GM21381 (cell line): ENCODE data around the gene EGF.
A peak's percentile ranks its signal among the peaks of the same experiment; 100 is the strongest.
"Not testable (repeated sequence)": the region's sequence is repeated elsewhere in the genome, so short reads cannot be mapped to it uniquely, and the experiment has no call there.

Source experiments
- ATAC-seq: cut with Tn5 transposase; IDR thresholded peaks from one replicate; pipeline ENCODE4 v1.9.1; 2021; ENCODE audit warnings: mild to moderate bottlenecking, moderate library complexity; ENCODE audit not compliant: unreplicated experiment

EGF gene

DNA sequence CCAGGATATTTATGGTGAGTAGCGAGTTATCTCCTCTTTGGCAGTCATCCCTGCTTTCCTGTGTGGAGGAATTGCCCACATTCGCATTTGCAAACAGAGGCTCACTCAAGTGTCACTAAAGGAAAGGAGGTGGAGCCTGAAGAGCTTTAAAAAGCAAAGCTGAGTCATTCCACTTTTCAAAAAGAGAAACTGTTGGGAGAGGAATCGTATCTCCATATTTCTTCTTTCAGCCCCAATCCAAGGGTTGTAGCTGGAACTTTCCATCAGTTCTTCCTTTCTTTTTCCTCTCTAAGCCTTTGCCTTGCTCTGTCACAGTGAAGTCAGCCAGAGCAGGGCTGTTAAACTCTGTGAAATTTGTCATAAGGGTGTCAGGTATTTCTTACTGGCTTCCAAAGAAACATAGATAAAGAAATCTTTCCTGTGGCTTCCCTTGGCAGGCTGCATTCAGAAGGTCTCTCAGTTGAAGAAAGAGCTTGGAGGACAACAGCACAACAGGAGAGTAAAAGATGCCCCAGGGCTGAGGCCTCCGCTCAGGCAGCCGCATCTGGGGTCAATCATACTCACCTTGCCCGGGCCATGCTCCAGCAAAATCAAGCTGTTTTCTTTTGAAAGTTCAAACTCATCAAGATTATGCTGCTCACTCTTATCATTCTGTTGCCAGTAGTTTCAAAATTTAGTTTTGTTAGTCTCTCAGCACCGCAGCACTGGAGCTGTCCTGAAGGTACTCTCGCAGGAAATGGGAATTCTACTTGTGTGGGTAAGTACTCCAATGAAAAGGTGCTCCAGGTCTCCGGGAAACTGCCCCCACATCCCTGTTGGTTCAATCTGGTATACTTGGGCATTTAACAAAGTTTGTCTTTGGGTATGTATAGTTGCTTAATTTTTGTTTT is at the start of gene EGF:
TSS of gene EGF (plus strand) at position 178 of the 890 bp plus-strand sequence. CDS start at position 631, 453 bp downstream.
- no peak for ATAC-seq

DNA sequence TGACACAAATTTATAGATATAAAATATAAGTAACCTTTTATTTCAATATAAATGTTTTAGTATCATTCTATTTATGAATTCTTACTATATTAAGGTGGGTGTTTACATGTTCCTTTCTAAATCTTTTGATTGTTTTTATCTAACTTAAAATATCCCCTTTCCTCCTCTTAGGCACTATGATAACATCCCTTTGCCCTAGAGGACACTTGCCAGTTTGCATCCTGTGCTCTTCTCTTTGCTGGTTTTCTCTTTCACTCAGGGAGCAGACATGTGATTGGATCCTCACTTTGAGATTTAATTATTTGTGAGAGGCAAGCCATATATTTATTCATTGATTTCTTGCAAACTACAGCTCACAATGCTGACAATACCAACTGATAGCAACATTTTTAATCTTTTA is 48.5 kb upstream of the EGF start:
- no peak for ATAC-seq

DNA sequence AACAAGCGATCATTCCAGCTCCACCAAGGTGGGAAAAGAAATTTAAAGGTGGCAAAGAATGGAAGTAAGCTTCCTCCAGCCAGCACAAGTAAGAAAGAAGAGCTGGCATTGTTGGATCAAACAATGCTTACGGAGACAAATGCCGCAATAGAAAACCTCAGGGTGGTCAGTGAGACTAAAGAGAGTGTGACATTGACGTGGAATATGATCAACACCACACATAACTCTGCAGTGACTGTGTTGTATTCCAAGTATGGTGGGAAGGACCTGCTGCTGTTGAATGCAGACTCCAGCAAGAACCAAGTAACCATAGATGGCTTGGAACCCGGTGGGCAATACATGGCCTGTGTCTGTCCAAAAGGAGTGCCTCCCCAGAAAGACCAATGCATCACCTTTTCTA is 42.6 kb upstream of the EGF start:
- no peak for ATAC-seq

DNA sequence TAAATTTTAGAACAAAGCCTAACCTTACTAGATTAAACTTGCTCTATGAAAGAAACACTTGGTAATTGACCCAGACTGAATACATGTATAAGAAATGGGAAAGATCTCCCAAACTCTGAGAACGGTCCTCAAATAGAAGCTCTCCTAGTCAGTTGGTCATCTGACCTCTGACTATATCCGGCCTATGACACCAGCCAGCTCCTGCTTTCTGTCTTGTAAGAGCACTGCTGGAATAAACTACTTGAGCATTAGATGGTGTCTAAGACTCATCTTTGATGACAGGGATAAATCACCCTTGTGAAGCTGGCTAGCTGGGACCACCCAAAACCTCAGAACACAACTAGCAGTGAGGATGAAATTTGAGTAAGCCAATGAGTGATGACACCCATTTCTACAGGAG is 40.6 kb upstream of the EGF start:
- no peak for ATAC-seq

DNA sequence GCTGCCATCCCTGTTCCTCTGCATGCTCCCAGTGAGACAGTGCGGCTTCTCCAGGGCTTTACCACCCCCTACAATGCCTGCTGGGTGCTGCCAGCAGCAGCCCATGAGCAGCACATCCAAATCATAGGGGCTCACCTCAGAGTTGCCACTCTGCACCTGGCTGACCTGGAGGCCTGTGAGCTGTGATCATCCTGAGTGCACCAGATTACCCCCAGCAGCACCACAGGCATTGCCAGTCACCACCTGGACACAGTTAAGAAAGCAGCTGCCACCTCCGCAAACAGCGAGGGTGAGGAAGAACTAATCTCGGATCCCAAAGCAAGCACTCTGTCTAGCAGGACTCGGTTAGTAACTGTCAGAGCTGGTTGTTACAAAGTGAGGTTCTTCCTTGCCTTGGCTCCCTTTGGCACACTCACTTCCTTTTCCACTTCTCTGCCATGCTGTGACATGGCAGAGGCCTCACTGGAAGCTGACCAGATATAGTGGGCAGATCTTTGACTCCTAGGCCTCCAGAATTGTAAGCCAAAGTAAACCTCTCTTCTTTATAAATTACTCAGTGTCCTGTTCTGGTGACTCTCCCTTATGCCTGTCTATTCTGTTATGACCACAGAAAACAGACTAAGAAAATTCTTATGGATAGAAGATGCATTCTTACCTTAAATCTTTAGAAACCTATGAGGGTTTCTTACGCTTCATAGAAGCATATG is 39.6 kb upstream of the EGF start:
- ATAC-seq: no peak

DNA sequence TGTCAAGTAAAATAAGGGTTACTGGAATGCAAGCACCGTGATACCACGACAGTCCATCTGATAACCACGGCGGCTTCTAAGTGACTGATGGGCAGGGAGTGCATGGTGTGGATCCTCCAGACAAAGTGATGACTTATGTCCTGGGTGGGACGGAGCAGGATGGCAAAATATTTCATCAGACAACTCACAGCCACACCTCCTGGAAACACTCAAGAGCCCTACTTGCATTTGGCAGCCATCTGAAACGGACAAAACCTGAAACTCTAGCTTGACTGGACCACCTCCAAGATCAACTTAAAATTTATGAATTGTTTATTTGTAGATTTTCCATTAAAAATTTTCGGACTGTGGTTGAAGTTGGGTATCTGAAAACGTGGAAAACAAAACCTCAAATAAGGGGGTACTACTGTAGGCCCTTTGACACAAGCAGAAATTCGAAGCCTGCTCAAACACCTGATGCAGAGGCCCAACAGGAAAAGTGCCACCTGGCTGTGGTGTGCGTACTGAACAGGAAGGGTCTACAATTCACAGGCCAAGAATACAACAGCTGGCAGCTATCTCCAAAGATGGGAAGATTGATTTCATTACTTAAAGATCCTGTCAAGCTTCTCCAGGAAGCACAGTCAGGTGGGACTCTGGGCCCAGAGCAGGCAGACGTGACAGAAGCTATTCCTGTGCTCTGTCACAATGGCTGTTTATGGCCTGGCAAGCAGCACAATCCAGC is 38.7 kb upstream of the EGF start:
- no peak for ATAC-seq

DNA sequence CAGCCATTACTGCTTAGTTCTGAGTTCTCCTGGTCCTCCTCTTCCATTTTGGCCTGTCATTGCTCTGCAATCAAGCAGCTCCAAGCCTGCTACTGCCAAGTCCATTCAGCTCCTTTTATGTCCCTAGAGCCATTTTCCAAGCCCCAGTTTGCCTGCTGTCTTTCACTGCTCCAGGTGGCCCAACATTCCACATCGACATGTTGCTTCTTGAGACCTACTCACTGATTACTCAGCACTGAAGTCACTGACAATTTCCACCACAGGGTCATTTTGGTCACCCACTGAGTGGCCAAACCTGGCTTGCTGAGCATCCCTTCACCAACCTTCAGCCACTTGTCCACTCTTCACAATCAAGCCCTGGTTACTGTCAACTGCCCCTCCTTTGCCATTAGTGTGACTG is 37.6 kb upstream of the EGF start:
- no peak for ATAC-seq

DNA sequence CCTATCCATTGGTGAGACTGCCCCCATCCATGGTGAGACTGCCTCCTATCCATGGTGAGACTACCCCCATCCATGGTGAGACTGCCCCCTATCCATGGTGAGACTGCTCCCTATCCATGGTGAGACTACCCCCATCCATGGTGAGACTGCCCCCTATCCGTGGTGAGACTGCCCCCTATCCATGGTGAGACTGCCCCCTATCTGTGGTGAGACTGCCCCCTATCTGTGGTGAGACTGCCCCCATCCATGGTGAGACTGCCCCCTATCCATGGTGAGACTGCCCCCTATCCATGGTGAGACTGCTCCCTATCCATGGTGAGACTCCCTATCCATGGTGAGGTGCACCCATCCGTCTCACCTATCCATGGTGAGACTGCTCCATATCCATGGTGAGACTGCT is 37.1 kb upstream of the EGF start:
- ATAC-seq: not testable (repeated sequence)

DNA sequence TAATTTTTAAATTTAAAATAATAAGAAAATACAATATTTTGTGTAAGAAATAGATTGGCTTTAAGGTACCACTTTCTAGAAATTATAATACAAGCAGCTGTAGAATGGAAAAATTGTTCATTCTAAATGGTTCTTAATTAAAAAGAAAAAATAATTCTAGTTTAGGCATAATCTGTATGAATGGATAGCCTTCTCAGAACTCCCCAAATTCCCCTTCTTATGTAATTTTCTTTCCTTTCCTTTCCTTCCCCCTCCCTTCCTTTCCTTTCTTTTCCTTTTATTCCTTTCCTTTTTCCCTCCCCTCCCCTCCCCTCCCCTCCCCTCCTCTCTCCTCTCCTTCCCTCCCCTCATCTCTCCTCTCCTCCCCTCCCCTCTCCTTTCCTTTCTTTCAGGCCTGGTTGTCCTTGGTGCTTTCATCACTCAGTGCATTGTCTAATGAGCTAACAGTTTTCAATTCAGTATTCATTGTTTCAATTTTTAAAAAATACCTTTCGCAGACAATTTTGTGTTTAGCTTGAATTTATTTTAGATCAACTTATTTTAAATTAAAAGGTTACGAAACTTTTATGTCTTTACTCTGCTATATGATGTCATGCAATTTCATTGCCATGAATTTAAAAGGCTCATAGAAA is 35.9 kb upstream of the EGF start:
- ATAC-seq: no peak

DNA sequence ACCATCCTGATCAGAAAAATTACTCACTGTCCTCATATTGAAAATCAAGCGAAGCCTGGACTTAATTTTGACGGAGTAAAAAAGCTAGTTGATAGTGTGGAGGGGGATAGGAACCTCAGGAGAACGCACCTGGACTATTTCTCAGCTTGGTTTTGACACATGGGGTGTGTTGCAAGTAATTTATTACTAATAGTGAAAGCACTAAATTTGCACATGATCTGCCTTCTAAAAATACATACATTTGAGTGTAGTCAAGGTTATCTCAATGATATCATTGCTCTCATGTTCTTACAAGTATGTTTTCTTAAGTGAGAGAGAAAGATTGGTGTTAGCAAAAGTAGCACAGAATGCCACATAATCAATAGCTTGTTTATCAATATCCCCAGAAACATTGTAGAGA is 35.3 kb upstream of the EGF start:
- peak; percentile 77 for ATAC-seq

DNA sequence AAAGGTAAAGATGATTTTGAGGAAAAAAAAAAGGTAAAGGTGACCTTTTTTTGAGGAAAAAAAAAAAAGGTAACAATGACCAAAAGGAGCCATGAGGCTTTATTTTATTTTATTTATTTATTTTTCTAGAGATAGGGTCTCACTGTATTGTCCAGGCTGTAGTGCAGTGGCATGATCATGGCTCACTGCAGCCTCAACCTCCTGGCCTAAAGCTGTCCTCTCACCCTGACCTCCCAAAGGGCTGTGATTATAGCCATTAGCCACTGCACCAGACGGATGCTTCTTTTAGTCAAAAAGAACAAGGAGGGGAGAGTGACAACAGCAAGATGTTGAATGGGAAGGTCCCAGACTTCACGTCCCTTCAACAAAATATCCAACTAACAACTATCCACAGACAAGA is 34.3 kb upstream of the EGF start:
- no peak for ATAC-seq

DNA sequence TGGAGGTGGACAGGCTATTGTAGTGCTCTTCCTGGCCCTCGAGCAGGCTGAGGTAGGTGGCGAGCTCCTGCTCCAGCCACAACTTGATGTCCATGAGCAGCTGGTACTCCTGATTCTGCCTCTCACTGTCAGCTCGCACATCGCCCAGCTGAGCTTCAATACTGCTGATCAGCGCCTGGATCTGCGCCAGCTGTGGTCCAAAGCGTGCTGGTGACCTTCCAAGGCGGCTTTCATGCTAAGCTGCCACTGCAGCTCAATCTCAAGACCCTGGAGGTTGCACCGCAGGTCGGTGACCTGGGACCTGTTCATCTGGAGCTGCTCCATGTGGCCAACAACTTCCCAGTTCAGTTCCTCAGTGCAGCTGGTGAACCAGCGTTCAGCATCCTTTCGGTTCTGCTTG is 33.6 kb upstream of the EGF start:
- ATAC-seq: no peak

DNA sequence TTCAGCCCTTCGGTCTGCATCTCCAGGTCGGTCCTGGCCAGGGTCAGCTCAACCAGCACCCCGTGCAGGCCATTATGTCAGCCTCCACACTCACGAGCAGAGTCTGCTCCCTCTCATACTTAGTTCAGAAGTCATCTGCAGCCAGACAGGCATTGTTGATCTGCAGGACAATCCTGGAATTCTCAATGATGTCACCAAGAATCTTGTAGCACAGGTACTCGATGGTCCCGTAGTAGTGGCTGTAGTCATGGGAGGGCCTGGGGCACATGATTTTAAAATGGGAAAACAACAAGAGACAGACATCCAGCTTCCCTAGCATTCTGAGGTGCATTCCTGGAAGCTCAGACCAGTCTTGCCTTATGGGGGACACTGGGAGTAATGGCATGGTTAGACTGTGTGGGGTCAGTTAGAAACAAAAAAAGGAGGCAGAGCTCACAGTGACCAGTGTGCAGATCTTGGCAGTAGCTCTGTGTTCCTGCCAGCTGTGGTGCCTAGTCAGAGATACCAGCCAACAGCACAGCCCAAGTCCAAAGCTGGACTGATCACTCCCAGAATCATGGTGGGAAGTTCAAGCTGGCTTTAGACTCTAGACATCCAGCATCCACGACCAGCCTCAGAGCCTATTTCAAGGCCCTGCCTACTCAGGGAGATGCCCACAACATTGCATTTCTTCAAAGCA is 32.9 kb upstream of the EGF start:
- no peak for ATAC-seq

DNA sequence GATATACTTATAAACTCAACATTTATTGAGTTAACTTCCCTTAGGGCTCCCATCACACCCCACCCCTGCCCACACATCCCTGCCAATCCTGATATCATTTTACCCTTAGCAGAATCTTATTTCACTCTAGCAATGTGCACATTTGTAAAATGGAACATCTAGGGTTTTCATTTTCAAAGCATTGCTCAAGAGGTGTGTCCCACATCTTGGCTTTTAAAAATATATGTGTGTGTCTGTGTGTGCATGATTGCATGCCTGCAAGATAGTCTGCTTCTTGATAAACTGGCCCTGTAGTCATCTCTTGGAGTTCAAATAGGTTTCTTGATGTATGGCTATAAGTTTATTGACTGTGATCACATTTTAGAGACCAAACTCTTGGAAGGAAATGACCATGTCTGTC is 26.4 kb upstream of the EGF start:
- no peak for ATAC-seq

DNA sequence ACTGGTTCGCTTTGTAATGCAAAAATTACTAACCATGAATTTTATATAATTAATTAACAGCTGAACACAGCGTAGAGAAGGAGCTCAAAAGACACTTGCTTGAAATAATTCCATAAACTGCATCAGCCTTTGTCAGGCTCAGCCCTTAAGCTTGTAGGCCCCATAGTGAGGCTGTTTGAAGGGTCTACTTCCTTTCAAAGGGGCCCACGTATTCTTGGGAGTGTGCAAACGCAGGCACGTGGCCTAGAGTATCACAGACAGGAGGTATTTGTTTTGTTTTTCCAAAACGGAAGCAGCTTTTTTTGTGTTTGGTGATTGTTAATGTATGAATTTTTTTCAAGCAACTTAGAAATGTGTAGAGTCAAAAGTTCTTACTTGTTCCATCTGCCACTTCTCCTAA is 25.6 kb upstream of the EGF start:
- ATAC-seq: no peak

DNA sequence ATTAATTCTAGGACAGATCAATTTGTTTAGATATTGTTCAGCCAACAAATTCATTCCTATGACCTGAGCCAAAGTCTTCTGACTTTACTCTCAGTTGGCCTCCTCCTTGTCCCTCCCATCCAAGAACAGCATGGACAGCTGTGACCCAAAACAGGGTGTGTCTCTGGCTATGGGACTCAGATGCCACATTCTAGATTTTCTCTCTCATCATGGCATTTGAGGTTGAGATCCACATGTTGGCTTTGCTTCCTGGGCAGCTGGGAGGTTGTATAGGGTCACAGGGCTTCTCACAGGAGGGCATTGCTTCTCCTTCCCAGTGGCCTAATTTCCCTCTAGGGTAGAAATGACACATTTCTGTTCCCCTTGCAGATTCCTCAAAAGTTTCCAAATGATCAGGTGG is 22.6 kb upstream of the EGF start:
- ATAC-seq: no peak

DNA sequence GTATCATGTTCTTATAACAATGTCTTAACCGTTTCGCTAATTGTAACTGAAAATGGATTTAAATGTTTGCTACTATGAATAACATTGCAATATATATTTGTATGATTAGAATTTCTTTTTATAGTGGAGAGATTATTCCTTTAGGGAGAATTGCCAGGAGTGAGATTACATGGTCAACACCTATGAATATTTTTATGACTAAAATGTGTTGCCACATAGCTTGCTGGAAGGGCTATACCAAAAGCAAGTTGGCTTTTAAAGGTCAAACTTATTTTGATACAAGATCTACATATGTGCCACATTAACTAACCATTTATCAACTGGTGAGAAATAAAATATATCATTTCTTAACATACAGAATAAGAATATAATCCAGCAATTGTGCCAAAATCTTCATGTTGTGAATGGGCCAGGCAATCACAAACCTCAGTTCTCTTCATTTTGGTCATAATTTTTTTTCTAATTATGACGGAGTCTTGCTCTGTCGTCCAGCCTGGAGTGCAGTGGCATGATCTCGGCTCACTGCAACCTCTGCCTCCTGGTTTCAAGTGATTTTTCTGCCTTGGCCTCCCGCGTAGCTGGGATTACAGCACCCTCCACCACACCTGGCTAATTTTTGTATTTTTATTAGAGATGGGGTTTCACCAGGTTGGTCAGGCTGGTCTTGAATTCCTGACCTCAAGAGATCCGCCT is 10.0 kb upstream of the EGF start:
- ATAC-seq: no peak

DNA sequence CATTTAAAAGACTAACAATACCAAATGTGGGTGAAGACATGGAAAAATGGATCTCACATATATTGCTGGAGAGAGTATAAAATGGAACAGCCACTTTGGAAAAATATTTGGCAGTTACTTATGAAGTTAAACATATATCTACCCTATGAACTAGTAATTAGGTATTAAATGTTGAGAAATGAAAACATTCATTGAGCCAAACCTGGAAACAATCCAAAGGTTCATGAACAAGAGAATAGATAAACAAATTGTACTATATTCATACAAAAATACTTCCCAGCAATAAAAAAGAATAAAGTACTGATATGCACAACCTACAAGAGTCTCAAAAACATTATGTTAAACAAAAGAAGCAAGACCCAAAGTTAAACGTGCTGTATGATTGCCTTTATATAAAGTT is 4.0 kb upstream of the EGF start:
- no peak for ATAC-seq

DNA sequence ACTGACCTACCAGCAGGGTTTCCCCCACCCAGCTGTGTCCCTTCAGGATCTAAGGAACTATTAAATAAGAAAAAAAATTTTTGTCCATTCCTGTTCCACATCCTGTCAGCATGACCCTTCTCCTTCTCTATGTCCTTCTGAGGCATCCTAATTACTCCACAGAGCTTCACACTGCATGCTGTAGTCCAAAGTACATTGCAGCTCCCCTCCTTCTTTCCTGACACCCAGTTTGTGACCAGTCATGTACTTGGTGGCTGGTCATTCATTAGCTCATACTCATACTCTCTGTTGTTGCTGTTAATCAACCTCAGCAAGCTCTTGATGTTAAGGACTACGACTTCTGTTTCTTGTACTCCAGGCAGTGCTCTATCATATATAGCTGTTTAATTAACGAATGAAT is 2.4 kb upstream of the EGF start:
- ATAC-seq: no peak

DNA sequence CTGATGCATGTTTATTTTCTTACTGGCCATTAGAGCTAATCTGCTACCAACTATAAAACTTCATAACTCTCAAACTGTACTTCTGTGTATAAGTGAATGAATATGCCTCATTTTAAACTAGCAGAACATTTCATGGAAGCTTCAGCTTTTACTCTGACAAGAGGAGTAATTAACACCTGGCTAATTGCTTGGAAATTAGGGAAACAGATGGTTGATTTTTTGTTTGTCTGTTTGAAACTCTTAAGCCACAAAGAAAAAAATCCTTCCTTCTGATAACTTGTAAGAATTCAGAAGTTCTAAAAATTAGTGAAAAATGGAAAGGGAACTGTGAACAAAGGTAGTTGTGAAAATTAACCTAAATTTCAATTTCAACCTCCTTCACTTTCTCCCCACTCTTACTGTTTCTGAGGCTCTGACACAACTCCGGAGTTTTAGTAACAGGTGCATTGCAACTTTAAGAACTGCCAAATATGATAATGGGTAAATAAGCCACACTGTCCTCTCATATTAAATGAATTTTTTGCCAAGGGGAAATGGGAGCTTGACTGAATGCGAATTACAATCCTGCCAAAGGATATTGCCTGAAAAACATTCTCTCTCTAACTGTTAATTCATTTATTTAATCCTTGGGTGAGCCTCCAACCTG is 1.0 kb downstream of the EGF start:
- ATAC-seq: no peak
